Right atrium auricular region (tissue), 2 donors: ENCODE results near the gene RYR1. TPM values are rescaled to one million over a fixed set of nuclear protein-coding genes. Genes with fewer than 3 reads are reported as not detected.

Experiments
- DNase-seq: peaks from one replicate; pipeline ENCODE4 v3.0.0-alpha.2; 2019; ENCODE audit warnings: low spot score
- H3K27ac ChIP-seq, 2 donors: fragments of 200-600 bp; sonication (generic); 1 replicate in 1 of 2; 2 replicates in 1 of 2; pipeline ENCODE4 v1.5.1; 2016 to 2019
- H3K27me3 ChIP-seq, 2 donors: fragments of 200-600 bp; sonication (generic); one replicate each; pipeline versions ENCODE4 v1.5.1 to v1.6.0; 2017 to 2019
- H3K36me3 ChIP-seq: fragments of 200-600 bp; sonication (generic); one replicate; pipeline ENCODE4 v1.5.1; 2016
- H3K4me1 ChIP-seq, 2 donors: fragments of 200-600 bp; sonication (generic); one replicate each; pipeline versions ENCODE4 v1.5.1 to v1.6.0; 2017 to 2019
- H3K4me3 ChIP-seq, 2 donors: fragments of 200-600 bp; sonication (generic); 1 replicate in 1 of 2; 2 replicates in 1 of 2; pipeline ENCODE4 v1.5.1; 2017 to 2019; ENCODE audit warnings: mild to moderate bottlenecking in 1 of 2, moderate library complexity in 1 of 2
- H3K9me3 ChIP-seq, 2 donors: fragments of 200-600 bp; sonication (generic); one replicate each; pipeline ENCODE4 v1.5.1; 2019
- total RNA-seq, 2 donors: library from RNA; depleted of rRNA; stranded (reverse); fragments of >200 nt; gene quantifications; one replicate each; pipeline ENCODE4 v1.1.0, GENCODE V29; 2016
- TF ChIP-seq, protein P1 (sequence below), 2 donors: fragments of 200-600 bp; sonication (generic); IDR thresholded peaks; one replicate each; pipeline ENCODE4 v1.5.1; 2019; ENCODE audit warnings: antibody characterized with exemption in 2 of 2

RYR1 gene
- total RNA-seq, 2 donors from 2014 or later: 0.33 to 1.7 TPM

DNA sequence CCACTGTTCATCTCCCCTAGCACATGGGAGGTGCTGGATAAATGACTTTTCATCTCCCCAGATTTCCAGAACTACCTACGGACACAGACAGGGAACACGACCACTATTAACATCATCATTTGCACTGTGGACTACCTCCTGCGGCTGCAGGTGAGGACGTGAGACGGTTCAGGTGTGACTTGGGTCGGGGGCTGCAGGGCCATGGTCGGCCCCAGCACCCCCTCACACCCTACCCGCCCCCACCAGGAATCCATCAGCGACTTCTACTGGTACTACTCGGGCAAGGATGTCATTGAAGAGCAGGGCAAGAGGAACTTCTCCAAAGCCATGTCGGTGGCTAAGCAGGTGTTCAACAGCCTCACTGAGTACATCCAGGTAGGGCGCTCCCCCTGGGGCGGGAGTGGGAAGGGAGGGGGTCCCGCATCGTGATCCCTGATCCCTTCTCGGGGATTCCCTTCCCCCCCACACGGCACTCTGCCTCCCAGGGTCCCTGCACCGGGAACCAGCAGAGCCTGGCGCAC is 109.9 kb downstream of the RYR1 start:
- H3K9me3 ChIP-seq: no peaks in the 10 kb centered on the region
- no peaks in the 10 kb centered on the region for H3K27me3 ChIP-seq
- peaks cover 0 to 10% of the 10 kb centered on the region in 2 donors for H3K4me1 ChIP-seq
- DNase-seq: no peak
- peak overlapping the region in 1 of 2 donors; percentile 40 for H3K4me3 ChIP-seq
- H3K36me3 ChIP-seq: no peaks in the 10 kb centered on the region
- TF ChIP-seq, protein P1, sequence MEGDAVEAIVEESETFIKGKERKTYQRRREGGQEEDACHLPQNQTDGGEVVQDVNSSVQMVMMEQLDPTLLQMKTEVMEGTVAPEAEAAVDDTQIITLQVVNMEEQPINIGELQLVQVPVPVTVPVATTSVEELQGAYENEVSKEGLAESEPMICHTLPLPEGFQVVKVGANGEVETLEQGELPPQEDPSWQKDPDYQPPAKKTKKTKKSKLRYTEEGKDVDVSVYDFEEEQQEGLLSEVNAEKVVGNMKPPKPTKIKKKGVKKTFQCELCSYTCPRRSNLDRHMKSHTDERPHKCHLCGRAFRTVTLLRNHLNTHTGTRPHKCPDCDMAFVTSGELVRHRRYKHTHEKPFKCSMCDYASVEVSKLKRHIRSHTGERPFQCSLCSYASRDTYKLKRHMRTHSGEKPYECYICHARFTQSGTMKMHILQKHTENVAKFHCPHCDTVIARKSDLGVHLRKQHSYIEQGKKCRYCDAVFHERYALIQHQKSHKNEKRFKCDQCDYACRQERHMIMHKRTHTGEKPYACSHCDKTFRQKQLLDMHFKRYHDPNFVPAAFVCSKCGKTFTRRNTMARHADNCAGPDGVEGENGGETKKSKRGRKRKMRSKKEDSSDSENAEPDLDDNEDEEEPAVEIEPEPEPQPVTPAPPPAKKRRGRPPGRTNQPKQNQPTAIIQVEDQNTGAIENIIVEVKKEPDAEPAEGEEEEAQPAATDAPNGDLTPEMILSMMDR (IDR thresholded peaks at IDR 0.05): no peak
- H3K27ac ChIP-seq: no peak overlapping the region

- H3K27ac ChIP-seq: no peak overlapping the region
- no peaks in the 10 kb centered on the region for H3K27me3 ChIP-seq
- DNase-seq: peak; percentile 78
- peak overlapping the region in 1 of 2 donors; percentile 40 for H3K4me3 ChIP-seq
- TF ChIP-seq, protein P1 (IDR thresholded peaks at IDR 0.05): peak; percentile 37 to 75
- no peaks in the 10 kb centered on the region for H3K9me3 ChIP-seq
- H3K36me3 ChIP-seq: no peaks in the 10 kb centered on the region
- peaks cover 0 to 10% of the 10 kb centered on the region in 2 donors for H3K4me1 ChIP-seq
Observed at GRCh38 chr19:38543807-38544568, 110.5 kb downstream of the RYR1 start.

- no peak for DNase-seq
- TF ChIP-seq, protein P1 (IDR thresholded peaks at IDR 0.05): peak; percentile 6 to 35
- Histone ChIP-seq H3K36me3 (no peaks in the 10 kb centered on the region), H3K4me1 (peaks cover 0 to 10% of the 10 kb centered on the region in 2 donors), H3K27me3 (no peaks in the 10 kb centered on the region), H3K9me3 (no peaks in the 10 kb centered on the region), H3K4me3 (peak overlapping the region in 1 of 2 donors; percentile 40), H3K27ac (no peak overlapping the region)
Observed at GRCh38 chr19:38544569-38545315, 111.3 kb downstream of the RYR1 start.

- H3K27me3 ChIP-seq: no peaks in the 10 kb centered on the region
- H3K4me1 ChIP-seq: peaks cover 0 to 10% of the 10 kb centered on the region in 2 donors
- no peak overlapping the region for H3K4me3 ChIP-seq
- H3K27ac ChIP-seq: no peak overlapping the region
- no peaks in the 10 kb centered on the region for H3K9me3 ChIP-seq
- no peak for DNase-seq
- H3K36me3 ChIP-seq: no peaks in the 10 kb centered on the region
- TF ChIP-seq, protein P1 (IDR thresholded peaks at IDR 0.05): no peak
Observed at GRCh38 chr19:38545596-38545995, 112.1 kb downstream of the RYR1 start.

GRCh38 chr19:38547421-38547820 is 113.9 kb downstream of the RYR1 start:
- H3K27ac ChIP-seq: no peak overlapping the region
- no peaks in the 10 kb centered on the region for H3K9me3 ChIP-seq
- peaks cover 0 to 10% of the 10 kb centered on the region in 2 donors for H3K4me1 ChIP-seq
- DNase-seq: no peak
- no peaks in the 10 kb centered on the region for H3K36me3 ChIP-seq
- no peak overlapping the region for H3K4me3 ChIP-seq
- TF ChIP-seq, protein P1 (IDR thresholded peaks at IDR 0.05): no peak
- H3K27me3 ChIP-seq: no peaks in the 10 kb centered on the region
